Muscle layer of duodenum (tissue), 2 donors: ENCODE results near the gene MPST.

Experiments used
- H3K27ac ChIP-seq: one replicate; pipeline ENCODE4 v1.7.0; 2013; ENCODE audit warnings: mild to moderate bottlenecking, low read length
- H3K27me3 ChIP-seq: one replicate; pipeline ENCODE4 v1.7.0; 2013; ENCODE audit warnings: low read depth, mild to moderate bottlenecking, control low read depth, low read length
- H3K36me3 ChIP-seq, 2 donors: one replicate each; pipeline ENCODE4 v1.7.0; 2013; ENCODE audit warnings: low read length in 2 of 2, control low read depth in 1 of 2, mild to moderate bottlenecking in 1 of 2; ENCODE audit not compliant: insufficient read depth in 2 of 2, control insufficient read depth in 1 of 2
- H3K4me1 ChIP-seq, 2 donors: one replicate each; pipeline ENCODE4 v1.7.0; 2013; ENCODE audit warnings: low read length in 2 of 2, mild to moderate bottlenecking in 2 of 2, control low read depth in 1 of 2, moderate library complexity in 1 of 2; ENCODE audit not compliant: insufficient read depth in 2 of 2, control insufficient read depth in 1 of 2
- H3K4me3 ChIP-seq, 2 donors: one replicate each; pipeline ENCODE4 v1.7.0; 2013; ENCODE audit warnings: low read length in 2 of 2, low read depth in 1 of 2, mild to moderate bottlenecking in 1 of 2
- H3K9me3 ChIP-seq, 2 donors: one replicate each; pipeline ENCODE4 v1.7.0; 2013; ENCODE audit warnings: low read length in 2 of 2, control low read depth in 1 of 2, mild to moderate bottlenecking in 1 of 2; ENCODE audit not compliant: control insufficient read depth in 1 of 2
- donor health status: healthy.

Gene MPST

DNA sequence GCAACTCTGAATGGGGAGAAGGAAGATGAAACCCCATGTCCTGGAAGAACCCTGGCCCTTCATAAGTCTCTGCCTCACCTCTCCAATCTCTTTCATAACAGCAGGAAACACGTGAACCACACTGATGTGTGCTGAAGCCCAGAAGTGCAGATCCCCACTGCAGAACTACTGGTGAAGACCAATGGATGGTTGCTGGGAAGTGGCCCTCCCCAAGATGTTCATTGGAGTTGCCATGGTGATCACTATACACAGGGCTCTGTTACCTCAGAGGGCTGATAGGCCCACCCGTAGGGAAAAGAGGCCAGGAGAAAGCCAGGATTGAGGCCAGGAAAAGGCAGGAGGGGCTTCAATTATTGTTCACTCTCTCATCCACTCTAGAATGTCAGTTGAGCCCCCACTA lies 11.9 kb upstream of the MPST start:
- Histone ChIP-seq H3K27ac (no peak overlapping the region), H3K9me3 (no peaks in the 10 kb centered on the region), H3K36me3 (no peaks in the 10 kb centered on the region), H3K4me3 (no peak overlapping the region), H3K27me3 (no peaks in the 10 kb centered on the region), H3K4me1 (peaks cover 0 to 6% of the 10 kb centered on the region in 2 donors)

DNA sequence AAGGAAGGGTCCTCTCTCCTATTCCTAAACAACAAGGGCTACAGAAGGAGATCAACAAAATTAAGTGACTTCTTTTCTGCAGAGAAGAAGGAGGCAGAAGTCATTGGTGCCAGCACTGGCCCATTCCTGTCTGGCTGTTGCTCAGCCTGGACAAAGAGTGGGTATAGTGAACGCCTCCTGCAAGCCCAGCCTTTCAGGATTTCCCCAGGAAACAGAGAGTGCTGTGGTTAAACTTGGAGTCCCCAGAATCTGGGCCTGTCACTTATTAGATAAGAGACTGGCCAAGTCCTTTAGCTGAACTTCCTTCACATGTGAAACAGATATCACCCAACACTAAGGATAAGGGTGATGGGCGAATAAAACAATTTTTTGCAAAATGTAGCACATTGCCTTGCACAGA lies 11.2 kb upstream of the MPST start:
- Histone ChIP-seq H3K9me3 (no peaks in the 10 kb centered on the region), H3K36me3 (no peaks in the 10 kb centered on the region), H3K27me3 (no peaks in the 10 kb centered on the region), H3K27ac (no peak overlapping the region), H3K4me3 (no peak overlapping the region), H3K4me1 (peaks cover 0 to 6% of the 10 kb centered on the region in 2 donors)

DNA sequence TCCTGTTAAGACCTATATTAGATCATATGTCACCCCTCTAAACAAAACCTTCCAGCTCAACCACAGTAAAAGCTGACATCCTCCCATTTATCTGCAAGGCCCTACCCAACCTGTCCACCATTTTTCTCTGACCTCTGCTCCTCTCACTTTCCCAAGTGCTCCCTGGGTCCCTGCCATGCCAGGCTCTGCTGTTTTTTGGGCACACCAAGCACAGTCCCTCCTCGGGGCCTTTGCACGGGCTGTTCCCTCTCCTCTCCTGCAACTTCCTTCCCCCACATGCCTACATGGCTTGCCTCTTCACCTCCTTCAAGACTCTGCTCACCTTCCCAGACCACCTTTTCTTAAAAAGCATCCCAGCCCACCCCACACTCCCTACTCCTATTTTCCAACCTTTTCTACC lies 10.1 kb upstream of the MPST start:
- H3K27ac ChIP-seq, result no peak overlapping the region
- H3K27me3 ChIP-seq, result no peaks in the 10 kb centered on the region
- H3K4me3 ChIP-seq, result no peak overlapping the region
- peaks cover 0 to 9% of the 10 kb centered on the region in 2 donors for H3K4me1 ChIP-seq
- H3K36me3 ChIP-seq, result no peaks in the 10 kb centered on the region
- no peaks in the 10 kb centered on the region for H3K9me3 ChIP-seq

DNA sequence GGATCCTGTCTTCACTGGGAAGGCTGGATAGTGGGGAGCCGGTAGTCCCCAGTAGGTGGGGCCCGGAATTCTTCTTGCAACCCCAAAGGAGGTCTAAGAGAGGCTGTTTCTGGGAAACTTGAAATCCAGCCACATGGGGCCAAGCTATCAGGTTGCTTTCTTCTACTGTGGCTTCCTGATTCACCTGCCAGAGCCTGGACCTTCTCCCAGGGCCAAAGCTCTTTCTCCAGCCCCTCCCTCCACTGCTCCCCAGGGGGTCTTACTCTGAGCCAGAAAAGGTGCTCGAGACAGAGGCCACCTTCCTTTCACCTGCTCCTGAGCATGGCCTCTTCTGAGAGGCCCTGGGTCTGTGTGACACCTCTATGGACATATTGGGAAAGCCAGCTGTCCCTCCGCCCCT lies 9.4 kb upstream of the MPST start:
- Histone ChIP-seq H3K27ac (no peak overlapping the region), H3K4me1 (peaks cover 4 to 16% of the 10 kb centered on the region in 2 donors), H3K27me3 (no peaks in the 10 kb centered on the region), H3K9me3 (no peaks in the 10 kb centered on the region), H3K36me3 (no peaks in the 10 kb centered on the region), H3K4me3 (no peak overlapping the region)

DNA sequence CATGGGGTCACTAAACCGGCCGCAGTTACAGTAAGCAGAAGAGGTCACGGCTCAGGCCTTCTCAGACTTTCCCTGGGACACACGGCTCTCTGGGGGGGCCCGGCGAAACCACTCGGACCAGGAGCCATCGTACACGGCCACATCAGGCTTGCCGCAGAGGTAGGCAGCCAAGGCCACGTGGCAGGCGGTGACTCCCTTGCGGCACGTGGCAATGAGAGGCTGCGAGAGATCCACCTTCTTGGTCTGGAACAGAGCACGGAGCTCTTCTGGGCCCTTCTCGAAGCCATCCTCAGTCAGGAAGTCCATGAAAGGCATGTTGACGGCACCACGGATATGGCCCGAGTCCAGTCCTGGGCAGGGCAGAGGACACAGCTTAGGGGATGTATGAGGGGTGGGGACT lies 8.6 kb upstream of the MPST start:
- Histone ChIP-seq H3K27me3 (no peaks in the 10 kb centered on the region), H3K27ac (no peak overlapping the region), H3K4me3 (no peak overlapping the region), H3K36me3 (no peaks in the 10 kb centered on the region), H3K4me1 (peaks cover 6 to 16% of the 10 kb centered on the region in 2 donors), H3K9me3 (no peaks in the 10 kb centered on the region)

DNA sequence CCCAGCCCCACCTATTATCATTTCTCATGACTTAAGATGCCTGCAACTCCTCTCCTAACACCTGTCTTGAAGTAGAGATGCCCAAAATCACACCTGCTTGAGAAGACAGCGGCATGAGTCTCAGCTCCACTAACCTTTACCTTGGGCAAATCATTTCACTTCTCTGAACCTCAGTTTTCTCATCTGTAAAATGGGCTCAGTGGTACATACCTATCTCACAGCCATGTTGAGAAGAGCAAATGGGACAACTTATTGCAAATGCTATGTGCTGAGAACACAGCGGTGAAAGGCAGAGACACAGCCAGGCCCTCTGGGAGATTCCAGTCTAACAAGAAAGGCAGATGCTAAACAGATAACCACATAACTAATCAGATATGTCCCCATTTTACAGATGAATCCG lies 8.1 kb upstream of the MPST start:
- Histone ChIP-seq H3K4me1 (peaks cover 6 to 18% of the 10 kb centered on the region in 2 donors), H3K4me3 (no peak overlapping the region), H3K27me3 (no peaks in the 10 kb centered on the region), H3K27ac (no peak overlapping the region), H3K9me3 (no peaks in the 10 kb centered on the region), H3K36me3 (no peaks in the 10 kb centered on the region)

DNA sequence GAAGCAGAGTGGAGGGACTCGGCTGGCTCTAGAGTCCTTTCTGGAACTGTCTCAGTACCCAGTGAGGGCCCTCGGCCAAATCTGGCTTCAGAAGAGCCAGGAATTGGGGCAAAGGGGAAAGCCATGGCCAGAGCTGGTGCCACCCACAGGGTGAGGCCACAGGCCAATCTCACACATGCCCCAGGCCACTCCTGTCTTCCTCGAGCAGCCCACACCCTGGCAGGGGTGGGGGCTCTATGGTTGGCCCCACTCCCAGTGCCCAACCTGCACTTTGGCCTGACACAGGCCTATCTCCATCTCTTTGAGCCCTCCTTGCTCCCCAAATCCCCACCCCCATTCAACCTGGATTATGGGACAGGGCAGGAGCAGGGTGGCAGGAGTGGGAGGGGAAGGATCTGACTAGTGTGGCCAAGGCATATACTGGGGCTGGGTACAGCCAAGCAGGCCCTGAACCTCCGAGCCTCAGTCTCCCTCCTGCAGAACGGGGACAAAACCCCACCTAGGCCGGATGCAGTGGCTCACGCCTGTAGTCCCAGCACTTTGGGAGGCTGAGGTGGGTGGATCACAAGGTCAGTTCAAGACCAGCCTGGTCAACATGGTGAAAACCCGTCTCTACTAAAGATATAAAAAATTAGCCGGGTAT lies 7.2 kb upstream of the MPST start:
- no peaks in the 10 kb centered on the region for H3K36me3 ChIP-seq
- H3K9me3 ChIP-seq, result no peaks in the 10 kb centered on the region
- H3K27ac ChIP-seq, result no peak overlapping the region
- H3K4me3 ChIP-seq, result no peak overlapping the region
- no peaks in the 10 kb centered on the region for H3K27me3 ChIP-seq
- peaks cover 7 to 28% of the 10 kb centered on the region in 2 donors for H3K4me1 ChIP-seq

DNA sequence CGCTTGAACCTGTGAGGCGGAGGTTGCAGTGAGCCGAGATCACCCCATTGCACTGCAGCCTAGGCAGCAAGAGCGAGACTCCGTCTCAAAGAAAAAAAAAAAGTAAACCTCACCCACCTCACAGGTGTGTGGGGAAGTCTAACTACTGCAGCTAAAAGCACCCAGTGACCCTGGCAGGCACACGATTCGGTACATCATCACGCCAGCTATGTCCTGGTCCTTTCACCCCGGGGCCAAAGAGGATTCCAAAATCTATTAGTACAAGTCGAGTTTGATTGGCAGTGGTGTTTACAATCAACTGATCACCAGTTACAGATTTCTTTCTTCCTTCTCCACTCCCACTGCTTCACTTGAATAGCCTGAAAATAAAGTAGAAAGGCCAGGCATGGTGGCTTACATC lies 6.6 kb upstream of the MPST start:
- H3K4me3 ChIP-seq, result no peak overlapping the region
- peaks cover 13 to 33% of the 10 kb centered on the region in 2 donors for H3K4me1 ChIP-seq
- H3K27me3 ChIP-seq, result no peaks in the 10 kb centered on the region
- no peaks in the 10 kb centered on the region for H3K36me3 ChIP-seq
- no peaks in the 10 kb centered on the region for H3K9me3 ChIP-seq
- H3K27ac ChIP-seq, result no peak overlapping the region

DNA sequence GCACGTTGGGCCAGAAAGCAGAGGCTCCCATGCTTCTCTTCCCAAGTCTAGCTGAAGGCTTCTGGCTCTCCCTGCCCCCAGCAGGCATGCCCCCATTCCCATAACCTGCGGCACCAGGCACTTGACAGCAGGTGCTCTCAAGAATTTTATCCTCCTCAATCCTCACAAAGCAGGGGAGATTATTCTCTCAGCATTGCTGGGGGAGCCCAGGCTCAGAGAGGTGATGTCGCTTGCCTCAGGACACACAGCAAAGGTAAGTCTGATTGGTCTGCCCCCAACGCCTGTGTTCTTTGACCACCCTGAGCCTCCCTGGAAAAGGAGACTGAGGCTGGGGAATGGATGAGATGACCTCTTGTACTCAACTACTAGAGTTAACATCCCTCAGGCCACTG lies 5.1 kb upstream of the MPST start:
- Histone ChIP-seq H3K9me3 (no peaks in the 10 kb centered on the region), H3K27me3 (no peaks in the 10 kb centered on the region), H3K4me3 (no peak overlapping the region), H3K36me3 (no peaks in the 10 kb centered on the region), H3K4me1 (peaks cover 13 to 42% of the 10 kb centered on the region in 2 donors), H3K27ac (no peak overlapping the region)

DNA sequence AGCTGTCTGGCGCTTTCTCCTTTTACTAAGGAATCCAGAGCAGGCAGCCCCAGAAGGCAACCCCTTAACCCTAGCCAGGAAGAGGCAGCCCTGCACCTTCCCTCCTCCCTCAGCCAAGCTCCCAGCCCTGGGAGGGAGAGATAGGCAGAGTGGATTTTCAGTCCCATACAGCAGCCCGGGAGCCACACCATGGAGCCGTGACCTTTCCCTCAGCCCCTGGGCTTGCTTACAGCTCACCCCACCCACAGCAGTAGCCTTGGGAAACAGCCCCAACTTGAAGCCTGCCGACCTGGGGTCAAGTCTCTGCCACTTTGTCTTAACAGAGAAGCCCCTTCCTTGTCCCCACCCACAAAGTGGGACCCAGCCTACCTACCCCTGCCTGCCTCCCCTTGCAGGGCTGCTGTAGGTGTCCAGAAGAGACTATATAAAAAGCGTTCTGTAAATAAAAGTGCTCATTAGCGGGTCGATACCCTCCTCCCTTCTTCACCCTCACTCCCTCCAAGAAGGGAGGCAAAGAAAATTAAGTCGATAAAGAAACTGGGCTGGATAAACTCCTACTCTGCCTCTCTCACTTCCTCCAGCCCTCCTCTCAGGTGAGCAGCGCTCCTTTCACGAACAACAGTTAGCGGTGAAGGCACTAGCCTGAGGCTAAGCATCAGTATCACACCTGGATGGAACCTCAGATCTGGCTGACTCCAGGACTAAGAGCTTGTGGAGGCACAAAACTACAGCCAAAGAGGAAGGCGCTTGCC lies 4.5 kb upstream of the MPST start:
- no peak overlapping the region for H3K27ac ChIP-seq
- no peaks in the 10 kb centered on the region for H3K9me3 ChIP-seq
- no peaks in the 10 kb centered on the region for H3K27me3 ChIP-seq
- peaks cover 13 to 42% of the 10 kb centered on the region in 2 donors for H3K4me1 ChIP-seq
- H3K4me3 ChIP-seq, result no peak overlapping the region
- H3K36me3 ChIP-seq, result no peaks in the 10 kb centered on the region

DNA sequence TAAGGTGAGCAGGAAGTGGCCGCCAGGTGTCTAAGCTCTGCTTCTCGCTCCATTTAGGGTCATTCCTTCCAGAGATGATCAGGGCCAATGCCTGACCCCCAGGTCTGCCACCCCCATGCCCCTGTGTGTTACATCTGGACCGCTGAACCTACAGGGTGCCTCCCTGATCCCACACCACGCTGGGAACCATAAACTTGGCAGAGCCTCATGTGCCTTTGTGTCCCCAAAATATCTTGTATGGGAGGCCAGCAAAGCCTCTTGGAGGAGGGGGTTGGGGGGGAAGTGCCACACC lies 4.0 kb upstream of the MPST start:
- no peaks in the 10 kb centered on the region for H3K36me3 ChIP-seq
- H3K4me3 ChIP-seq, result no peak overlapping the region
- peaks cover 13 to 46% of the 10 kb centered on the region in 2 donors for H3K4me1 ChIP-seq
- no peaks in the 10 kb centered on the region for H3K9me3 ChIP-seq
- no peaks in the 10 kb centered on the region for H3K27me3 ChIP-seq
- H3K27ac ChIP-seq, result no peak overlapping the region
